ENCODE measurements around the gene RNF4.
A peak's percentile ranks its signal among the peaks of the same experiment; 100 is the strongest.
"Not testable (repeated sequence)": the region's sequence is repeated elsewhere in the genome, so short reads cannot be mapped to it uniquely, and the experiment has no call there.

The RNF4 gene

DNA sequence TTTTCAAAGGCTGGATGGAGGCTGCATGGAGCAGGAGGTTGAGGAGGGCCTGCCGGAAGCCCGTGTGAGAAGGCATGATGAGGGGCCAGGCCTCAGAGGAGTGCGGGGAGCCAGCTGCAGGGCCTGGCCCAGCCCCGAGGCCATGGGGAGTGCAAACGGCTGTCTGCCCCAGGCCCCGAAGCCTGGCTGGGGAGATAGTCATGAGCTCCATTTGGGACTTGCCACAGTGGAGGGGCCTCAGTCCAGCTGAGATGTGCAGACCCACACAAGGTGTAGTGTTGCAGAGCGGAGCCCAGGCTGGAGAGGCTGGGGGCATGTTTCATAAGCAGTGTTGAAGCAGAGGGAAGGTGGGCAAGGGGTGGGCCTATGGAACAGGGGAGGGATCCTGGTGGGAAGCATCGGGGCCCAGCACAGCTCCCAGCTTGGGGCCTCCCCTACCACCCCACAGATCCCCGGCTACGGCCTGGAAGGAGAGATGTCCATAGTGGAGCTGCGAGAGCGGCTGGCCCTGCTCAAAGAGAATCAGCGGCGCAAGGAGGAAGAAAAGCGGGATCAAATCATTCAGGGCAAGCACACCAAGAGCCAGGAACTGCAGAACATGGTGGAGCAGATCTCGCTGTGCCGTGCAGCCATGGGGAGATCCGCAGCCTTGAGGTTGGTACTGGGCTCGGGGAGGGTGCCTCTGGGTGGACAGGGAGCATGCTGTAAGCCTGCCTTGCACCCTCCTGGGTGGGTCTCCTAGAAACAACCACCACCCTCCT is 9.1 kb upstream of the RNF4 start:
- DNase-seq, result no peak

- no peak for DNase-seq
Measured at GRCh38 chr4:2461246-2461960, 7.5 kb upstream of the RNF4 start.

DNA sequence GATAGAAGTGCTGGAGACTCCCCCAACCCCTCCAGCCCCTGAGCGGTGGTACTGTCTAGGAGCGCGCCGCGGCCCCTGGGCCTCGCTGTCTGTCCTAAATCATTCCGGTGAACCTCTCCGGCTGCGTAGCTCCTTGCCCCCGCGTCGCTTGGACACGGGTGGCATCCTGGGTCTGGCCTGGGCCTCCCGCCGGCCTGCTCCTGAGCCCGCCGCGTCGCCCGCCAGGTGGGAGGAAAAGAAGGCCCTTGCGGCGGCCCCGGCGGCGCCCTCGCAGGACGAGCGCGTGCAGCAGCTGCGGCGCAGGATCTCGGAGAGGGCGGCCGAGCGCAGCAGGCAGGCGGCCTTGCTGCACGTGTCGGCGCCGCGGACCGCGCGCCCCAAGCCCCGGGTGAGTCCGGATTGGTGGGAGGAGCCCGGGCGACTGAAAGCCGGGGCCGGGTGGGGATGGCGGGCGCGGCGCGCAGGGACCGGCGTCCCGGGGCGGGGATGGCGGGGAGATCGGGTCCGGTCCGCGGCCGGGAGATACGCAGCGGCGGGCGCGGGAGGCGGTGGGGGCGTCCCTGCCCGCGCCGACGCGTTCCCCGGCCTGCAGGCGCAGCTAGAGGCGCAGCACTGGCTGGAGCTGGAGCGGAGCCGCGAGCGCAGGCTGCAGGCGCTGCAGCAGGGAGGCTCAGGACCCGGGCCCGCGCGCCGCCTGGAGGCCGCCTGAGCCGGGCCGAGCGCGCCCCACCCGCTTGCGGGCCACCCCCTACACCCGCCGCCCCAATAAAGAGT is 6.5 kb upstream of the RNF4 start:
- peak; percentile 82 for DNase-seq

DNA sequence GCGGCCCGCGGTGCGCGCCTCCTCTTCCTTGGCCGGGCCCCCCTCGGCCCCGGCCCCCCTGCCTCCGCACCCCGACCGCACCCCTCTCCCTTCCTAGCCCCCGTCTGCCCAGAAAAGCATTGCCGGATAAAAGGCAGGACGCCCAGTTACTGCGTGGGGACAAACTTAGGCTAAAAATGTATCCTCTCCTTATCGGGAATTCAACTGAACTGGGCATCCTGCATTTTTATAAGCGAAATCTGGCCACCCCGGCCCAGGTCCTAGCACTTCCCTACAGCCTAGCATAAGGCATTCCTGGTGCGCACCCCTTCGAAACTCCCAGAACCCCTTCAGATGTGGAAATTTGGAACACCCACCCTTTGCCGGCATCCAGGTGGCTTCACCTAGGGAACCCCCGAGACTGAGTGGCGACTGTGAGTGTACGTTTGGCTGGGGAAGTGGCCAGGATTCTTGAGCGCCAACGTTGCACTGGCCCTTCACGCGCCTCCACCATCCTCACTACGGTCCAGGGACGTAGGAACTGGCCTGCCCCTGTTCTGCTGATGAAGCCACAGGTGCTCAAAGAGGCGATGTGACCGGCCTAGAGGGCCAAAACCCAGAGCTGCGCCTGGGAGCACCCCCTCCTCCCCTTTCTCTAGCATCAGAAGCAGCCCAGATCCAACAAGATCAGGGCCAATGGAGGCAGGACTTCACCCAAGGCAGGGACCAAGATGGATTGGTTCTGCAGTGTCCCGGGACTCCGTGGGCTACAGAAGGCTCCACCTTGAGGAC is 5.7 kb upstream of the RNF4 start:
- DNase-seq, result no peak

- DNase-seq, result no peak
Measured at GRCh38 chr4:2465032-2465431, 3.9 kb upstream of the RNF4 start.

- DNase-seq, result not testable (repeated sequence)
Measured at GRCh38 chr4:2465544-2465943, 3.4 kb upstream of the RNF4 start.

GRCh38 chr4:2469192-2469984 is 482 bp downstream of the RNF4 start:
- DNase-seq, result no peak

GRCh38 chr4:2470791-2471190 is 1.9 kb downstream of the RNF4 start:
- DNase-seq, result no peak

DNA sequence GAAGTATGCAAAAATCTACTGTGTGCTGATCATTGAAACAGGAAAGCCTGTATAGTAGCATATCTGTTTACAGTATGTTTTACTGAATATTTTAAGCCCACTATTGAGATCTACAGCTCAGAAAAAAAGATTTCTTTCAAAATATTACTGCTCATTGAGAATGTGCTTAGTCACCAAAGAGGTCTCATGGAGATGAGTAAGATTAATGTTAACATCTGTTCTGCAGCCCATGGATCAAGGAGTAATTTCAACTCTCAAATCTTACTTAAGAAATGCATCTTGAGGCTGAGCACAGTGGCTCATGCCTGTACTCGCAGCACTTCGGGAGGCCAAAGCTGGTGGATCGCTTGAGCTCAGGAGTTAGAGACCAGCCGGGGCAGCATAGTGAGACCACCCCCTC is 3.3 kb downstream of the RNF4 start:
- no peak for DNase-seq

DNA sequence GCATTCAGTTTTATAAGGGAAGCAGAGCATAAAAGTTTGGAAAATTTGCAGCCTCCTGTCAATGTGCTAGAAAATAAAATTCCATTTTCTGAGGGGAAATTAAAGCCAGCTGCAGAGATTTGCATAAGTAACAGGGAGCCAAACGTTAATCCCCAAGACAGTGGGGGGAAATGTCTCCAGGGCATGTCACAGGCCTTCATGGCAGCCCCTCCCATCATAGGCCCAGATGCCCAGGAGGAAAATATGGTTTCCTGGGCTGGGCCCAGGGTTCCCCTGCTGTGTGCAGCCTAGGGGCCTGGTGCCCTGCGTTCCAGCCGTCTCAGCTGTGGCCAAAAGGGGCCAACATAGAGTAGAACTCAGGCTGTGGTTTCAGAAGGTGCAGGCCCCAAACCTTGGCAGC is 9.3 kb downstream of the RNF4 start:
- no peak for DNase-seq

GRCh38 chr4:2480649-2481048 is 11.7 kb downstream of the RNF4 start:
- DNase-seq, result no peak

- DNase-seq, result no peak
Measured at GRCh38 chr4:2482192-2482591, 13.3 kb downstream of the RNF4 start.

- no peak for DNase-seq
Measured at GRCh38 chr4:2482693-2483092, 13.8 kb downstream of the RNF4 start.

- no peak for DNase-seq
Measured at GRCh38 chr4:2483237-2483636, 14.3 kb downstream of the RNF4 start.

- DNase-seq, result no peak
Measured at GRCh38 chr4:2484185-2484584, 15.3 kb downstream of the RNF4 start.

DNA sequence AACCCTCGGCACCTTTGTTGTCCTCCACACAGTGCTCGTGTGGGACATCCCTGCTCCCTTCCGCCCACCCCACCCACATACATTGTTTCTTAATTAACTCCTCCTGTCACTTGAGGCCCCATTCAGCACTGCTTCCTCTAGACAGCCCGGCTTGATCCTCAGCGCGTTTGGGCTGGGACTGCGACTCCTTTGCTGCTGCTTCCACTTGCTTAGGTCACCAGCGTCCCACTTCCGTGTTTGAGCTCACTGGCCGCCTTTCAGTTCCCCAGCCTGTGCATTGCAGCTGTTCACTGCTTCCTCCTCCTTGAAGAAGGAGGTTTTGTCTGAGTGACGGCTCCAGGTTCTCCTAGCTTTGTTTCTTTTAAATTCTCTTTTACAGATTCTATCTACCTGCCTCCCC is 16.1 kb downstream of the RNF4 start:
- DNase-seq, result peak; percentile 62

GRCh38 chr4:2485956-2486355 is 17.1 kb downstream of the RNF4 start:
- DNase-seq, result no peak

GRCh38 chr4:2486981-2487380 is 18.1 kb downstream of the RNF4 start:
- DNase-seq, result no peak

DNA sequence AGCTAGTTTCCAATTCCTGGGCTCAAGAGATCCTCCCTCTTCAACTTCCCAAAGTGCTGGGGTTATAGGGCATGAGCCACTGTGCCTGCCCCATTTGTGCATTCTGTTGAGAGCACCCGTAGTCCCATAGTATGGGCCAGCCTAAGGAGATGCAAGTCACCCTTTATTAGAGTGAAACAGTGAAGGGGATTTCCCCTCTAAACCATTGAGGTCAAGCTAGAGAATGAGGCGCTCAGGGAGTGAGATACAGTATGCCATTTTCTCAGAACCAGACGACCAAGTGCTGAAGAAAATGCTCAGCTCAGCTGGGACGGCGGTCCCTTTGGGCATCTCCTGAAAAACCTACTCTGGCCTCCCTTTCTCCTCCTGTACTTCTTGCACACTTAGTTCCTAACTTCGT is 18.7 kb downstream of the RNF4 start:
- DNase-seq, result no peak

DNA sequence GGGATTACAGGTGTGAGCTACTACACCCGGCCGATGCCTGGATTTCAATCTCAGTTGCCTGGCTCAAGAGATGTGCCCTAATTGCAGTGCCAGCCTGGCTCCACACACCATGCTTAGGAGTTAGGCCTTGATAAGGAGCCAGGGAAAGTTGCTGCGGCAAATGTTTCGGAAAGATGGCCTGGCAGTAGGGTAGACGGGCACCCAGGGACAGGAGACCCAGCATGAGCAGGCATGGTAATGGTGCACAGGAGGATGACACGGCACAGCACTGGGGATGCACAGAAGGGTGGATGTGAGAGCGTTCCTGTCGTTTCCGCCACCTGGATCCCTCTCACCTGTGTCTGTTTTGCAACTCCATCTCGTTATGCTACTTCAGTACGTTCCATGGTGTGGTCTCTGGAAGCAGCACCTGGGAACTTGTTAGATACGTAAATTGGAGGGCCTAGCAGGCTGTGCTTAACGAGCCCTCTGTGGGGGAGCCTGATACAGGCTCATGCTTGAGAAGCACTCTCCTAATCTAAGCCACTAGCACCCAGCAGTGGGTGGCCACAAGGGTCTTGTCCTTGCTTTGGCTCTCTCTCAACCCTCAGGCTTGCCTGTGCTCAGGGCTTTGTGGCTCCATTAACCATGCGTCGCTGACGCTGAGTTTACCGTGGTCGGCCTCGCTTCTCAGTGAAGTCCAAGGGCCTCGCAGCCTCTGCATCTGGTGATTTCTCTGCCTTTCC is 20.3 kb downstream of the RNF4 start:
- DNase-seq, result no peak

DNA sequence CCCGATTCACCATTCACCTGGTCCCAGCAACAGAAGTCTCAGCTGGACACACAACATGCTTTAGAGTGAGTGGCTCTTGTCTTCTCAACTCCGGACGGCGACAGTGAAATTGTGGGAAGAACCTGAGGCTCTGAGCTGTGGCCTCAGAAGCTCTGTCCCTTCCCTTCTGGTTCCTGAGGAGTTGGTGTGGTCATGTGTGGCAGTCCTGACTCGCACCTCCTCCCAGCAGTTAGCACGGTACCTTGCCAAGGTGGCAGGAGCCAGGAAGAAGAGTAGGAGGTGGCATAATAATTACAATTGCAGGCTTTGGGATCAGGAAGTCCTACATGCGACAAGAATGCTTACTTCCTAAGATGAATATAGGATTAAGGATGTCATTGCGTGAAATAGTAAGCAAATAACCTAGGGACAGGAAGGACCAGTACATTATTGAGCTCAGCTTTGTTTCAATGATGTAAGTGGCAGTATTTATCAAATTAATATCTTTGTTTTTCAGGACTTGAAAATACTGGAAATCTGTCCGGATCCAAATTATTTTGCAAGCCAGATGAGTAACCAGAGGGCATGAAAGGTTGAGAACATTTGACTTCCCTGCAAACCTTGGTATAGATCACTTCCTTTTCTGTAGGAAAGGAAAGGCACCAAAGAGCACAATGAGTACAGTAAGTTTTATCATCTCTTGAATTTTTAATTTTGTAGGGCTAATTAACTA is 21.1 kb downstream of the RNF4 start:
- DNase-seq, result no peak
